NT2/D1 (cell line): ENCODE results near the gene VCL.

Experiments used
- SUZ12 ChIP-seq: IDR thresholded peaks from 2 replicates; pipeline ENCODE4 v1.6.1; 2011; ENCODE audit not compliant: insufficient read length, insufficient read depth; ENCODE audit errors: extremely low read depth
- YY1 ChIP-seq: IDR thresholded peaks from 2 replicates; pipeline ENCODE4 v1.6.1; 2011; ENCODE audit not compliant: insufficient read length, insufficient read depth

DNA sequence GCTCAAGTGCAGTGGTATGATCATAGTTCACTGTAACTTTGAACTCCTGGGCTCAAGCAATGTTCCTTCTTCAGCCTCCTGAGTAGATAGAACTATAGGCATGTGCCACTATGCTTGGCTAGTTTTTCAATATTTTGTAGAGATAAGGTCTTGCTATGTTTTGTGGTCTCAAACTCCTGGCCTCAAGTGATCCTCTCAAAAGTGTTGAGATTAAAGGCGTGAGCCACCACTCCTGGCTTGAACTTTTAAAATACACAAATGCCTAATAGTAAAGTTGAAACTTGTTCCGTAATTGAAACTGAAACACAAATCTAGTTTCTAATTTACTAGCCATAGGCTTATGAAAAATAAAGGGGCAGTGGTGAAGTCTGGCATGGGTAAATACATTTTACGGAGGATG, 87.0 kb downstream of the VCL start:
- TF ChIP-seq SUZ12 (no peak), YY1 (no peak)
